H1 (cell line): ENCODE measurements around the gene MAP3K14. TPM values are rescaled to one million over a fixed set of nuclear protein-coding genes. Genes with fewer than 3 reads are reported as not detected.

ENCODE experiments used
- CTCF ChIA-PET: fragments of 300-600 bp; sonication (Branson Sonifier 250); formaldehyde crosslinking; loops from one replicate; lab custom pipeline; 2021; ENCODE audit not compliant: partially characterized antibody; lab: Charles Lee
- POLR2A ChIA-PET: fragments of 300-600 bp; sonication (Branson Sonifier 250); formaldehyde crosslinking; loops from one replicate; lab custom pipeline; 2021; ENCODE audit warnings: inconsistent platforms; ENCODE audit not compliant: partially characterized antibody; lab: Charles Lee
- DNase-seq, 2 experiments: peaks; one replicate each; pipeline versions ENCODE4 v3.0.0 to v3.0.0-alpha.2; 2010 to 2022; ENCODE audit warnings: low spot score in 2 of 2, low read depth in 1 of 2, mixed read lengths in 1 of 2
- FAIRE-seq: peaks from 2 replicates; lab custom pipeline; 2011; peaks lifted over from hg19 to GRCh38; lab: Jason Lieb, UNC
- H2AFZ ChIP-seq: 2 replicates; pipeline ENCODE4 v1.8.1; 2012; ENCODE audit warnings: low read length, inconsistent platforms
- H2AK5ac ChIP-seq: 2 replicates; pipeline ENCODE4 v1.6.1; 2013; ENCODE audit warnings: low read depth, low read length
- H2BK120ac ChIP-seq: replicated peaks from 2 replicates; pipeline ENCODE3; 2013; ENCODE audit warnings: low read depth, low read length, inconsistent platforms
- H2BK12ac ChIP-seq: 2 replicates; pipeline ENCODE4 v1.6.1; 2013; ENCODE audit warnings: low read depth, low read length
- H2BK15ac ChIP-seq: 2 replicates; pipeline ENCODE4 v1.6.1; 2013; ENCODE audit warnings: low read length
- H2BK20ac ChIP-seq: 2 replicates; pipeline ENCODE4 v1.6.1; 2013; ENCODE audit warnings: low read length
- H2BK5ac ChIP-seq: 2 replicates; pipeline ENCODE4 v1.6.1; 2013; ENCODE audit warnings: low read depth, low read length
- H3K14ac ChIP-seq: 2 replicates; pipeline ENCODE4 v1.6.1; 2013; ENCODE audit warnings: inconsistent platforms; ENCODE audit not compliant: insufficient read length
- H3K18ac ChIP-seq: 2 replicates; pipeline ENCODE4 v1.6.1; 2013; ENCODE audit warnings: low read length; ENCODE audit errors: extremely low read depth
- H3K23ac ChIP-seq: 2 replicates; pipeline ENCODE4 v1.6.1; 2013; ENCODE audit warnings: inconsistent platforms; ENCODE audit not compliant: insufficient read length
- H3K23me2 ChIP-seq: 2 replicates; pipeline ENCODE4 v1.6.1; 2013; ENCODE audit warnings: low read depth, low read length
- H3K27ac ChIP-seq: 2 replicates; pipeline ENCODE4 v1.6.1; 2011; ENCODE audit warnings: low read depth, low read length, inconsistent platforms
- H3K27me3 ChIP-seq, 4 experiments: replicated peaks in 1 of 4; 1 replicate in 1 of 4; 2 replicates in 3 of 4; pipeline versions ENCODE4 v1.6.1 to v1.8.1; 2011 to 2013; ENCODE audit warnings: low read length in 3 of 4, mild to moderate bottlenecking in 3 of 4, inconsistent platforms in 2 of 4, mixed read lengths in 2 of 4, moderate library complexity in 1 of 4; ENCODE audit not compliant: control insufficient read depth in 3 of 4, insufficient read depth in 3 of 4; ENCODE audit errors: extremely low read depth in 1 of 4
- H3K36me3 ChIP-seq, 4 experiments: 2 replicates each; pipeline versions ENCODE4 v1.6.1 to v1.8.1; 2011 to 2013; ENCODE audit warnings: mild to moderate bottlenecking in 4 of 4, low read length in 3 of 4, moderate library complexity in 2 of 4, control low read depth in 1 of 4, inconsistent platforms in 1 of 4; ENCODE audit not compliant: insufficient read depth in 4 of 4, control insufficient read depth in 2 of 4
- H3K4ac ChIP-seq: replicated peaks from 2 replicates; pipeline ENCODE3; 2013; ENCODE audit warnings: low read length, low read depth, mixed read lengths, inconsistent platforms; ENCODE audit not compliant: insufficient read length
- H3K4me1 ChIP-seq, 4 experiments: replicated peaks in 1 of 4; 1 replicate in 1 of 4; 2 replicates in 3 of 4; pipeline versions ENCODE4 v1.6.1 to v1.8.1; 2011 to 2013; ENCODE audit warnings: low read length in 3 of 4, inconsistent platforms in 2 of 4, mixed read lengths in 1 of 4; ENCODE audit not compliant: insufficient read depth in 4 of 4, control insufficient read depth in 3 of 4
- H3K4me2 ChIP-seq, 2 experiments: 2 replicates each; pipeline versions ENCODE4 v1.6.1 to v1.8.1; 2011 to 2013; ENCODE audit warnings: low read depth in 2 of 2, low read length in 2 of 2, control low read depth in 1 of 2, inconsistent platforms in 1 of 2, mild to moderate bottlenecking in 1 of 2; ENCODE audit not compliant: insufficient read depth in 1 of 2
- H3K4me3 ChIP-seq, 4 experiments: fragments of 200-600, 300-600 bp in 1 of 4; sonication (generic), shearing (Covaris generic), sonication (Bioruptor Twin) in 1 of 4; 2 replicates each; pipeline versions ENCODE4 v1.5.1 to v1.8.1; 2011 to 2016; ENCODE audit warnings: low read length in 4 of 4, low read depth in 3 of 4, control low read depth in 2 of 4, inconsistent platforms in 2 of 4, mild to moderate bottlenecking in 2 of 4, mixed read lengths in 1 of 4, moderate library complexity in 1 of 4; ENCODE audit not compliant: insufficient read depth in 2 of 4; ENCODE audit errors: extremely low read depth in 1 of 4
- H3K56ac ChIP-seq: replicated peaks from 2 replicates; pipeline ENCODE3; 2013; ENCODE audit warnings: low read depth, mild to moderate bottlenecking, mixed read lengths, low read length, inconsistent platforms; ENCODE audit not compliant: insufficient read length
- H3K79me1 ChIP-seq: 2 replicates; pipeline ENCODE4 v1.6.1; 2013; ENCODE audit warnings: low read depth, low read length, control low read depth
- H3K79me2 ChIP-seq, 2 experiments: 2 replicates each; pipeline versions ENCODE4 v1.6.1 to v1.8.1; 2012 to 2013; ENCODE audit warnings: low read length in 2 of 2, mild to moderate bottlenecking in 2 of 2, inconsistent platforms in 1 of 2; ENCODE audit not compliant: insufficient read depth in 2 of 2, control insufficient read depth in 1 of 2
- H3K9ac ChIP-seq, 4 experiments: replicated peaks in 1 of 4; 1 replicate in 1 of 4; 2 replicates in 3 of 4; pipeline versions ENCODE4 v1.6.1 to v1.8.1; 2011 to 2013; ENCODE audit warnings: low read depth in 3 of 4, low read length in 3 of 4, control low read depth in 2 of 4, mild to moderate bottlenecking in 2 of 4, moderate library complexity in 2 of 4, inconsistent platforms in 1 of 4; ENCODE audit errors: extremely low read depth in 1 of 4
- H3K9me3 ChIP-seq, 2 experiments: 2 replicates each; pipeline versions ENCODE4 v1.6.1 to v1.8.1; 2012 to 2013; ENCODE audit warnings: mild to moderate bottlenecking in 2 of 2, moderate library complexity in 2 of 2, control low read depth in 1 of 2, inconsistent platforms in 1 of 2, low read depth in 1 of 2, low read length in 1 of 2, mixed read lengths in 1 of 2; ENCODE audit not compliant: insufficient read depth in 2 of 2
- H4K20me1 ChIP-seq, 2 experiments: replicated peaks in 1 of 2; 2 replicates each; pipeline versions ENCODE3 to v1.8.1; 2011 to 2013; ENCODE audit warnings: inconsistent platforms in 2 of 2, low read length in 2 of 2, mild to moderate bottlenecking in 1 of 2; ENCODE audit not compliant: insufficient read depth in 2 of 2, control insufficient read depth in 1 of 2
- H4K5ac ChIP-seq: 2 replicates; pipeline ENCODE4 v1.6.1; 2013; ENCODE audit warnings: low read length, low read depth, mixed read lengths, inconsistent platforms; ENCODE audit not compliant: insufficient read length
- H4K8ac ChIP-seq: 2 replicates; pipeline ENCODE4 v1.8.0; 2013; ENCODE audit warnings: mild to moderate bottlenecking, moderate library complexity, low read length, inconsistent platforms; ENCODE audit not compliant: insufficient read depth; ENCODE audit errors: extremely low read depth
- H4K91ac ChIP-seq: replicated peaks from 2 replicates; pipeline ENCODE3; 2013; ENCODE audit warnings: low read length, mixed read lengths, inconsistent platforms; ENCODE audit not compliant: insufficient read length
- EP300 ChIP-seq, 2 experiments: IDR thresholded peaks; 1 replicate in 1 of 2; 2 replicates in 1 of 2; pipeline ENCODE4 v1.6.1; 2011 to 2012; ENCODE audit warnings: low read depth in 2 of 2, low read length in 2 of 2, mild to moderate bottlenecking in 2 of 2, borderline replicate concordance in 1 of 2, inconsistent platforms in 1 of 2, moderate library complexity in 1 of 2
- EZH2 ChIP-seq: fragments of 200-600 bp; sonication (generic); IDR thresholded peaks from 2 replicates; pipeline ENCODE4 v1.7.1; 2012; ENCODE audit warnings: low read depth, mild to moderate bottlenecking, moderate library complexity, low read length, inconsistent platforms; ENCODE audit not compliant: severe bottlenecking
- KDM4A ChIP-seq: IDR thresholded peaks from one replicate; pipeline ENCODE4 v1.7.1; 2012; ENCODE audit warnings: low read depth, mild to moderate bottlenecking, moderate library complexity, low read length, inconsistent platforms; ENCODE audit not compliant: severe bottlenecking
- KDM5A ChIP-seq: fragments of 200-600 bp; IDR thresholded peaks from 2 replicates; pipeline ENCODE4 v1.7.1; 2012; ENCODE audit warnings: mild to moderate bottlenecking, low read length, inconsistent platforms, mixed read lengths
- RAD21 ChIP-seq, 2 experiments: IDR thresholded peaks in 1 of 2; conservative IDR thresholded peaks in 1 of 2; 2 replicates each; pipeline ENCODE4 v1.6.1; 2011; ENCODE audit warnings: low read depth in 2 of 2, low read length in 2 of 2, improper control_type of control experiment in 1 of 2, inconsistent platforms in 1 of 2, mild to moderate bottlenecking in 1 of 2, moderate library complexity in 1 of 2
- SIN3A ChIP-seq, 2 experiments: IDR thresholded peaks in 1 of 2; conservative IDR thresholded peaks in 1 of 2; 2 replicates each; pipeline ENCODE4 v1.6.1; 2011 to 2012; ENCODE audit warnings: low read length in 2 of 2, improper control_type of control experiment in 1 of 2, low read depth in 1 of 2, mild to moderate bottlenecking in 1 of 2
- SIX5 ChIP-seq: IDR thresholded peaks from 2 replicates; pipeline ENCODE4 v1.6.1; 2011; ENCODE audit warnings: mild to moderate bottlenecking, low read depth, low read length
- SP4 ChIP-seq: IDR thresholded peaks from 2 replicates; pipeline ENCODE4 v1.6.1; 2012; ENCODE audit warnings: low read length, inconsistent platforms
- TAF1 ChIP-seq: IDR thresholded peaks from 2 replicates; pipeline ENCODE4 v1.6.1; 2011; ENCODE audit warnings: mild to moderate bottlenecking, low read depth, low read length
- WGBS, 2 experiments: shearing (Covaris generic) in 1 of 2; methylation state at CpG; one replicate each; pipeline versions ENCODE4 v1.1.6 to v1.1.7; 2013 to 2015; ENCODE audit warnings: low lambda C conversion rate in 2 of 2, mixed read lengths in 2 of 2, inconsistent platforms in 1 of 2, low coverage in 1 of 2, missing lambda C conversion rate in 1 of 2; ENCODE audit not compliant: insufficient replicate concordance in 2 of 2, insufficient coverage in 1 of 2, insufficient read length in 1 of 2; ENCODE audit errors: extremely low coverage in 1 of 2, missing lambda C conversion rate in 1 of 2; 5-methylcytosine and 5-hydroxymethylcytosine counted together
- polyA plus RNA-seq, 7 experiments: library from polyadenylated mRNA; depleted of rRNA in 3 of 7; stranded (reverse) in 5 of 7; unstranded in 2 of 7; fragments of >200 nt in 5 of 7; fragments of 200-250 nt in 2 of 7; gene quantifications; 1 replicate in 5 of 7; 2 replicates in 1 of 7; 4 replicates in 1 of 7; pipeline versions ENCODE4 v1.2.1 to v1.2.3, GENCODE V29; 2011 to 2013; ENCODE audit warnings: missing spikeins in 2 of 7, mixed read lengths in 2 of 7
- total RNA-seq: library from RNA; stranded (reverse); fragmentation: NEBNext Ultra II Directional; extraction: Animal tissue kit (Norgen Biotek cat#: 25700); gene quantifications from 2 replicates; pipeline ENCODE4 v1.2.1, GENCODE V29; 2021
- TF ChIP-seq, protein P1 (sequence below): IDR thresholded peaks from 2 replicates; pipeline ENCODE4 v1.6.1; 2012; ENCODE audit warnings: inconsistent platforms

The MAP3K14 gene
- total and polyA plus RNA-seq, 2 of the 8 experiments (the other 6 are each of a cell fraction or from before 2014, with no cell fraction given): 5.2 to 6.1 TPM

DNA sequence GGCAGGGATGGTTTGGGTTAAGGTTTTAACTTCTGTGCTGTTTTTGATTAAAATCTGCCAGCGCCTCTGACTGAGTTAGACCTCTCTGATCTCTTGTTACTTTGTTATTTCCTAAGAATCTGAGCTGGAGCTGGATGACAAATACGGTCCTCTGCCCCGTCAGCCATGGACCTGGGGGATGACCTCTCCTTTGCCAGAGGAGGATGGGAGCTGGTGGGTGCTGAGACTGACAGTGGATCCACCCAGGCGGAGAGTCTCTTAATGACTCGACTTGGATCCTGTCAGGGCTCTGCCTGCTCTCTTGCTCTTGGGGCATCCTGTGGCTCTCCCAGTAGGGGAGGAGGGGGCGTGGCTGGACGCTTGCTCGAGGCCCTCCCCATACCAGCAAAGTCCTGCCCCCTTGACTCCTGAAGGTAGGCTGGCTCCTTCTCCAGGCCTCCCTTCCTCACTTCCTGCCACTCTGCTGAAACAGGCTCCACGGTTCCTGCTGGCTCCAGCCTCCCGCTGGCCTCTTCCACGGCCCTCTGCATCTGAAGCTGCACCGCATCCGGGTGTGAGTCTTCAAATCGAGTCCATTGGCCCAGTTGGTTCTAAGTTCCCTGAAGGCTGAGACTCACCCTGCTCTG is 24.8 kb upstream of the MAP3K14 start:
- Histone ChIP-seq H3K79me1 (no peaks in the 10 kb centered on the region), H4K20me1 (no peaks in the 10 kb centered on the region), H3K23me2 (no peaks in the 10 kb centered on the region), H3K4me2 (peak overlapping the region; percentile 10 to 43; a peak in 3 of 4 replicates), H3K4me1 (peaks cover 2 to 8% (median 4%) of the 10 kb centered on the region in 4 experiments; a peak in 6 of 7 replicates), H3K79me2 (no peaks in the 10 kb centered on the region), H3K23ac (no peak overlapping the region), H2BK12ac (no peak overlapping the region; the same call in 1 of the 2 replicates), H2BK15ac (no peak overlapping the region), H2BK120ac (no peak overlapping the region), H3K4ac (no peak overlapping the region), H3K36me3 (no peaks in the 10 kb centered on the region), H4K5ac (peak overlapping the region; percentile 1), H3K27me3 (peaks cover 0 to 3% (median 0%) of the 10 kb centered on the region in 4 experiments; a peak in 1 of 7 replicates), H2BK5ac (peak overlapping the region; percentile 67; the same call in 1 of the 2 replicates), H3K27ac (no peak overlapping the region), H2BK20ac (no peak overlapping the region), H3K9me3 (no peaks in the 10 kb centered on the region), H4K8ac (peak overlapping the region; percentile 83), H3K14ac (no peak overlapping the region), H2AFZ (peak overlapping the region; percentile 82; the same call in 1 of the 2 replicates), H3K9ac (no peak overlapping the region), H4K91ac (peak overlapping the region; percentile 70), H3K56ac (peak overlapping the region; percentile 3), H2AK5ac (no peak overlapping the region), H3K4me3 (peak overlapping the region in 1 of 4 experiments; percentile 24; a peak in 1 of 8 replicates), H3K18ac (0 out of 2 replicates have a peak overlapping the region, but pooled peaks have one; percentile 26)
- DNase-seq (peak in 1 of 2 experiments; percentile 90), FAIRE-seq (no peak)
- CTCF ChIA-PET: interaction anchor here (0.7 to 1.5 kb wide), 2 partner anchors 44 to 46 kb away, joined by 3 to 5 read pairs; no protein-coding TSS in a partner anchor
- WGBS, 2 experiments: 31% methylated on average over 14 of the region's 14 CpGs; no CpG with 5 or more reads in 1 of the 2 experiments
- POLR2A ChIA-PET: interaction anchor here (0.8 to 1.3 kb wide), 4 partner anchors 11 to 31 kb away, joined by 3 to 4 read pairs (median 3); no protein-coding TSS in a partner anchor
- TF ChIP-seq SP4: peak; percentile 60; the same call in 1 of the 2 replicates
- TF ChIP-seq EP300 (IDR thresholded peaks at IDR 0.05; ENCODE audit: borderline replicate concordance in 1 of 2, low read depth in 2 of 2, low read length in 2 of 2): no peak
- TF ChIP-seq KDM4A: no peak
- TF ChIP-seq SIN3A (conservative IDR thresholded peaks at IDR 0.05 in 1 of 2, IDR thresholded peaks at IDR 0.05 in 1 of 2; ENCODE audit: low read depth in 1 of 2, low read length in 2 of 2): no peak
- no peak for TF ChIP-seq EZH2
- TF ChIP-seq SIX5: no peak
- no peak for TF ChIP-seq RAD21 (IDR thresholded peaks at IDR 0.05 in 1 of 2, conservative IDR thresholded peaks at IDR 0.05 in 1 of 2; ENCODE audit: low read depth in 2 of 2, low read length in 2 of 2)
- TF ChIP-seq, protein P1, sequence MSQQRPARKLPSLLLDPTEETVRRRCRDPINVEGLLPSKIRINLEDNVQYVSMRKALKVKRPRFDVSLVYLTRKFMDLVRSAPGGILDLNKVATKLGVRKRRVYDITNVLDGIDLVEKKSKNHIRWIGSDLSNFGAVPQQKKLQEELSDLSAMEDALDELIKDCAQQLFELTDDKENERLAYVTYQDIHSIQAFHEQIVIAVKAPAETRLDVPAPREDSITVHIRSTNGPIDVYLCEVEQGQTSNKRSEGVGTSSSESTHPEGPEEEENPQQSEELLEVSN: no peak
- peak; percentile 70 for TF ChIP-seq TAF1
- no peak for TF ChIP-seq KDM5A
